IMR-90 (cell line): ENCODE results near the gene NFAT5.

Source experiments
- CEBPB ChIP-seq: IDR thresholded peaks from 2 replicates; pipeline ENCODE4 v1.6.1; 2012; ENCODE audit warnings: low read depth, low read length, improper control_type of control experiment
- CHD1 ChIP-seq: IDR thresholded peaks from 2 replicates; pipeline ENCODE4 v1.6.1; 2012; ENCODE audit warnings: low read depth, low read length, improper control_type of control experiment
- FOS ChIP-seq: fragments of 150-350 bp; IDR thresholded peaks from 2 replicates; pipeline ENCODE4 v1.6.1; 2016; ENCODE audit warnings: low read depth, low read length
- MAFK ChIP-seq: IDR thresholded peaks from 2 replicates; pipeline ENCODE4 v1.6.1; 2012; ENCODE audit warnings: low read depth, low read length, improper control_type of control experiment
- MAZ ChIP-seq: IDR thresholded peaks from 2 replicates; pipeline ENCODE4 v1.6.1; 2012; ENCODE audit warnings: low read depth, mild to moderate bottlenecking, low read length, improper control_type of control experiment, moderate library complexity, borderline replicate concordance
- MXI1 ChIP-seq: IDR thresholded peaks from 2 replicates; pipeline ENCODE4 v1.6.1; 2012; ENCODE audit warnings: low read depth, mild to moderate bottlenecking, low read length, moderate library complexity, borderline replicate concordance
- NFE2L2 ChIP-seq: fragments of 150-350 bp; IDR thresholded peaks from 2 replicates; pipeline ENCODE4 v1.6.1; 2016; ENCODE audit warnings: low read depth, mild to moderate bottlenecking, low read length
- POLR2A ChIP-seq: IDR thresholded peaks from 2 replicates; pipeline ENCODE4 v1.6.1; 2012; ENCODE audit warnings: mild to moderate bottlenecking, low read depth, low read length
- RCOR1 ChIP-seq: IDR thresholded peaks from 2 replicates; pipeline ENCODE4 v1.6.1; 2012; ENCODE audit warnings: mild to moderate bottlenecking, low read length, improper control_type of control experiment; ENCODE audit not compliant: insufficient replicate concordance
- SMC3 ChIP-seq: fragments of 150-350 bp; IDR thresholded peaks from 2 replicates; pipeline ENCODE4 v1.6.1; 2016; ENCODE audit warnings: low read depth, mild to moderate bottlenecking, antibody characterized with exemption, low read length, moderate library complexity
- USF2 ChIP-seq: fragments of 150-350 bp; IDR thresholded peaks from 2 replicates; pipeline ENCODE4 v1.6.1; 2017; ENCODE audit warnings: mild to moderate bottlenecking, antibody characterized with exemption, low read length, low read depth
- TF ChIP-seq, protein P1 (sequence below): conservative IDR thresholded peaks from 2 replicates; pipeline ENCODE4 v1.5.1; 2012; ENCODE audit warnings: mild to moderate bottlenecking, low read depth, low read length, improper control_type of control experiment
- TF ChIP-seq, protein P2 (sequence below): fragments of 150-350 bp; IDR thresholded peaks from 2 replicates; pipeline ENCODE4 v1.6.1; 2016; ENCODE audit warnings: low read depth, mild to moderate bottlenecking, low read length, moderate library complexity, borderline replicate concordance

DNA sequence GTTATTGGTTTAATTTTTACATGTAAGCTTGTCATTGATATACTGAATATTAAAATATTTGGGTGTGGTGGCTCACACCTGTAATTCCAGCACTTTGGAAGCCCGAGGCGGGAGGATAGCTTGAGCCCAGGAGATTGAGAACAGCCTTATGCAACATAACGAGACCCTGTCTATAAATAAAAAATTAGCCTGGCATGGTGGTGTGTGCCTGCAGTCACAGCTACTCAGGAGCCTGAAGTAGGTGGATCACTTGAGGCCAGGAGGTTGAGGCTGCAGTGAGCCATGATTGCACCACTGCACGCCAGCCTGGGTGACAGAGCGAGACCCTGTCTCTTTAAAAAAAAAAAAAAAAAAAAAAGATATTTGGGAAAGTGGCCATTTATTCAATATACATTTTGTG lies 32.3 kb downstream of the NFAT5 start:
- TF ChIP-seq, protein P1, sequence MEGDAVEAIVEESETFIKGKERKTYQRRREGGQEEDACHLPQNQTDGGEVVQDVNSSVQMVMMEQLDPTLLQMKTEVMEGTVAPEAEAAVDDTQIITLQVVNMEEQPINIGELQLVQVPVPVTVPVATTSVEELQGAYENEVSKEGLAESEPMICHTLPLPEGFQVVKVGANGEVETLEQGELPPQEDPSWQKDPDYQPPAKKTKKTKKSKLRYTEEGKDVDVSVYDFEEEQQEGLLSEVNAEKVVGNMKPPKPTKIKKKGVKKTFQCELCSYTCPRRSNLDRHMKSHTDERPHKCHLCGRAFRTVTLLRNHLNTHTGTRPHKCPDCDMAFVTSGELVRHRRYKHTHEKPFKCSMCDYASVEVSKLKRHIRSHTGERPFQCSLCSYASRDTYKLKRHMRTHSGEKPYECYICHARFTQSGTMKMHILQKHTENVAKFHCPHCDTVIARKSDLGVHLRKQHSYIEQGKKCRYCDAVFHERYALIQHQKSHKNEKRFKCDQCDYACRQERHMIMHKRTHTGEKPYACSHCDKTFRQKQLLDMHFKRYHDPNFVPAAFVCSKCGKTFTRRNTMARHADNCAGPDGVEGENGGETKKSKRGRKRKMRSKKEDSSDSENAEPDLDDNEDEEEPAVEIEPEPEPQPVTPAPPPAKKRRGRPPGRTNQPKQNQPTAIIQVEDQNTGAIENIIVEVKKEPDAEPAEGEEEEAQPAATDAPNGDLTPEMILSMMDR: no peak
- TF ChIP-seq CHD1 (no peak), RCOR1 (no peak), MXI1 (no peak), POLR2A (no peak), CEBPB (no peak), USF2 (no peak), SMC3 (no peak), MAFK (no peak), FOS (no peak), NFE2L2 (no peak), MAZ (no peak)
- TF ChIP-seq, protein P2, sequence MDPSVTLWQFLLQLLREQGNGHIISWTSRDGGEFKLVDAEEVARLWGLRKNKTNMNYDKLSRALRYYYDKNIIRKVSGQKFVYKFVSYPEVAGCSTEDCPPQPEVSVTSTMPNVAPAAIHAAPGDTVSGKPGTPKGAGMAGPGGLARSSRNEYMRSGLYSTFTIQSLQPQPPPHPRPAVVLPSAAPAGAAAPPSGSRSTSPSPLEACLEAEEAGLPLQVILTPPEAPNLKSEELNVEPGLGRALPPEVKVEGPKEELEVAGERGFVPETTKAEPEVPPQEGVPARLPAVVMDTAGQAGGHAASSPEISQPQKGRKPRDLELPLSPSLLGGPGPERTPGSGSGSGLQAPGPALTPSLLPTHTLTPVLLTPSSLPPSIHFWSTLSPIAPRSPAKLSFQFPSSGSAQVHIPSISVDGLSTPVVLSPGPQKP: no peak
